ENCODE results near the gene RAI2. TPM values are rescaled to one million over a fixed set of nuclear protein-coding genes. Genes with fewer than 3 reads are reported as not detected.

Gene RAI2
- total RNA-seq, 1 donor from 2014 or later = 18.1 TPM

Other genes starting within 250 kb of the RAI2 start
- 5.7 TPM for gene SCML1, start 123.8 kb downstream of the RAI2 start, total RNA-seq

All from Right ventricle myocardium superior (tissue), 1 donor.